ENCODE data around the gene C4orf46.

Gene C4orf46

DNA sequence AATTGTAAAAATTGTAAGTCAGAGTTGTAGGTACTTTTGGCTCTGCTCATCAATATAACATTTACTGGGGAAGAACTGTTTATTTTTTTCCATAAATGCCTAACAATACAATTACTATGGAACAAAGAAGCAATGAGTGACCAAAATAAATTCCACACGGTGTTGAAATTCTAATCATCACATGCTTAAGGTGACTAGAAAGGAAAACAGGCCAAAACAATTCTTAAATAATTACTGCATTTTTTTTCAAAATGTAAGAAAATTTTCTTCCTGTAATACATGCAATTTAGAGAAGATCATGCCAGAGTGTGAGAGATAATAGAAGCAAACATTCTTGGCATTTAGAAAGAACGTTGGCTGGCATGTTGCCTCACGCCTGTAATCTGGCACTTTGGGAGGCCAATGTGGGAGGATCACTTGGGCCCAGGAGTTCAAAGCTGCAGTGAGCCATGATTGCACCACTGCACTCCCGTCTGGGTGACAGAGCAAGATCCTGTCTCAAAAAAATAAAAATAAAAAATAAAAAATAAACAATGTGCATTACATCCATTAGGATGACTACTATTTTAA lies 22.5 kb downstream of the C4orf46 start:
- no peak for DNase-seq

DNA sequence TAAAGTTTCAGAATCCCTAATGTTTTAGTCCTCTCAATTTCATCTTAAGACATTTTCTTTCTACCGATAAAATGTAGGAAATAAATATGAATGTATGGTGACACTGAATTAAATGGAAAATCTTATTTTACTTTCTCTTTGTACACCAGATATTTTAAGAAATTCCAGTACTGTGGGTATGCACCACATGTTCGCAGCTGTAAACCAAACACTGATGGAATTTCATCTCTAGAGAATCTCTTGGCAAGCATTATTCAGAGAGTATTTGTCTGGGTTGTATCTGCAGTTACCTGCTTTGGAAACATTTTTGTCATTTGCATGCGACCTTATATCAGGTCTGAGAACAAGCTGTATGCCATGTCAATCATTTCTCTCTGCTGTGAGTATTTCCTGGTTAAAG lies 26.9 kb downstream of the C4orf46 start:
- DNase-seq = no peak

DNA sequence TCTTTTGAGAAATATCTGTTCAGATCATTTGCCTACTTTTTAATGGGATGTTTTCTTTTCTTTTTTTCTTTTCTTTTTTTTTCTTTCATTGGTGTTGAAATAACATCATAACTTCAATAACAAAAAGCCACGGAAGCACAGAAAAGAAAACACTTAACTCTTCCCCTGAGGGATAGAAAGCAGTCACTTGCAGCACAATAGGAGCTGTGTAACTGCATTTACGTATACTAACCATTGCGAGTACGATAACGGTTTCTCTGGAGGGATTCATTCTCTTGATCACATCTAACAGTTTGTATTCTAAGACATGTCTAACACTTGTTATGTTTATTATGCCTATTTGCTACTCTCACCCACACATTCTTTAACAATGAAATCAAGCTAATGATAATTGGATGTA lies 27.3 kb downstream of the C4orf46 start:
- no peak for DNase-seq

DNA sequence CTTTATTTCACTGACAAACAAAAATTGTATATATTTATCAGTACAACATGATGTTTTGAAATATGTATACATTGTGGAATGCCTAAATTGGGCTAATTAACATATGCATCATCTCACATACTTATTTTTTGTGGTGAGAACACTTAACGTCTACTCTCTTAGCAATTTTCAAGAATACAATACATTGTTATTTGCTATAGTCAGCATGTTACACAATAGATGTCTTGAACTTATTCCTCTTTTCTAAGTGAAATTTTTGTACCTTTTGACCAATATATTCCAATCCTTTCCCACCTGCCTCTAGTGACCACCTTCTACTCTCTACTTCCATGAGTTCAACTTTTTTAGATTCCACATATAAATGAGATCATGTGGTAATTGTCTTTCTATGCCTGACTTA lies 35.1 kb downstream of the C4orf46 start:
- DNase-seq = no peak

DNA sequence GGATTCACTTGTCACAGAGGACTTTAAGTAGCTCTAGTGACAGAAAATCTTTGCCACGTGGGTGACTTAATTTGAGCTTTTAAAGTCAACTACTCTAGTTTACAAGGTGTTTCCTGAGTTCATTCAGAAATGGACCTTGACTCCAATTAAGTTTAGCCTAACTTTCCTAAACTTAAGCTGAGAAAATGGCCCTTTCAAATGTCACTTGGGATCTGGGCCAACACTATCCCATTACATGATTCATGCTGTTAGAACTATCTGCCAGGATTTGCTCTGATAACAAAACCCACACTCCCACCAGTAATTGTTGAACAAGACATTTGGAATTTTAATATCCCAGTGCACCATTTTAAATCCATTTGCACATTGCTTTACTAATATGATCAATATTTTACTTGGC lies 40.8 kb downstream of the C4orf46 start:
- no peak for DNase-seq

DNA sequence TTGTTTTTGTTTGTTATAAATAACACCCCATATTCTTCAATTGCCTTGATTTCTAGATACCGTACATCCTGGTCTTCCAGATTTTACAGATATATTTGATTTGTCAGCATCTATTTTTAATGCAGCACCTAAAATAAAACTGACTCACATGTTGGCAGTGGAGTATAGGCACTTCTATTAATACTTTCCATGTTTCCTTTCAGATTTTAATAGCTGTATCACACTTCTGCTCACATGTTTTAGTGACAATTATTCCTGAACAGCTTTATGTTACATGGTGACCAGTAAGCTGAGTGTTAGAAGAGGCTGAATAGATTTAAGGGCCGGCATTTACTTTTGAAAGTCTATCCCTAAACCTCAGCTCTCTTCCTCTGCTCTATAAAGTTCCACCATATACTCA lies 46.1 kb downstream of the C4orf46 start:
- no peak for DNase-seq

DNA sequence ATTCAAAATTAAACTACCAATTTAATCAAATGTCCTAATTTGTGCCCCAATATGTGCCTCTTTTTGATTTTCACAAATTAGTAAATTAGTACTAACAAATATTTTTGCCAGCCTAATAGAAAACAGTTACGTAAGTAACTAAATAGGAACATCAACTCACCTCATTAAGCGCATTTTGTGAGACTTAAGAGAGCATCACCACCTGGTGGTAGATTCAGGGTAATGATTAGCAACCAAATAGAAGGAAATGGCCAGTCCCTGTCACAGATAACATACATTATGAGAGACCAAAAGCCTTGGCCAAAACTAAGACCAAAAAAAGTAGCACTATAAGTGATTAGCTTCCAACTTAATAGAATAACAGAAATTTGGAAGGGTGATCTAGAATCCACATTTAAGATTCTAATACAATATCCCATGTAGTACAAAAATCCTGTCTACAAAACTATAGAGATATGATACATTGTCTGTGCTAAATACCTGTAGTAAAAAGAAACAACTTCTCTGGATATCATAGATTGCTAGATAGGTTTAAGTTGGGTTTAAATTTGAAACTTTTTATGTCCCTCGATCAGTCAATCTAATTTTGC lies 46.7 kb downstream of the C4orf46 start:
- peak; percentile 83 for DNase-seq

DNA sequence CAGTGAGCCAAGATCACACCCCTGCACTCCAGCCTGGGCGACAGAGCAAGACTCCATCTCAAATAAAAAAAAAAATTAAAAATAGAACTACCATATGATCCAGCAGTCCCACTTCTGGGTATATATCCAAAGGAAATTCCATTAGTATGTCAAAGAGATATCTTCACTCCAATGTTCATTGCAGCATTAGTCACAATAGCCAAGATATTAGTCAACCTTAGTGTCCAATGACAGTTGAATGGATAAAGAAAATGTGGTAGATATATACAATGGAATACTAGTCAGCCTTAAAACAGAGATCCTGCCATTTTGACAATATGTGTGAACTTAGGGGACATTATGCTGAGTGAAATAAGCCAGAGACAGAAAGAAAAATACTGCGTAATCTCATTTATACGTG lies 49.4 kb downstream of the C4orf46 start:
- DNase-seq = no peak

DNA sequence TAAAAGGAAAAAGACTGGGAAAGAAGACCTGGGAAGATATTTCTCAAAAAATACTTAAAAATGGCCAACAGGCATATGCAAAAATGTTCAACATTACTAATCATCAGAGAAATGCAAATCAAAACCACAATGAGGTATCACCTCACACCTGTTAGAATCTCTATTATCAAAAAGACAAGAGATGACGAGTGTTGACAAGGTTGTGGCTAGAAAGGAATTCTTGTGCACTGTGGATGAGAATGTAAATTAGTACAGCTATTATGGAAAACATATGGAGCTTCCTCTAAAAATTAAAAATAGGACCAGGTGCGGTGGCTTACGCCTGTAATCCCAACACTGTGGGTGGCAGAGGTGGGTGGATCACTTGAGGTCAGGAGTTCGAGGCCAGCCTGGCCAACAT lies 50.0 kb downstream of the C4orf46 start:
- no peak for DNase-seq

DNA sequence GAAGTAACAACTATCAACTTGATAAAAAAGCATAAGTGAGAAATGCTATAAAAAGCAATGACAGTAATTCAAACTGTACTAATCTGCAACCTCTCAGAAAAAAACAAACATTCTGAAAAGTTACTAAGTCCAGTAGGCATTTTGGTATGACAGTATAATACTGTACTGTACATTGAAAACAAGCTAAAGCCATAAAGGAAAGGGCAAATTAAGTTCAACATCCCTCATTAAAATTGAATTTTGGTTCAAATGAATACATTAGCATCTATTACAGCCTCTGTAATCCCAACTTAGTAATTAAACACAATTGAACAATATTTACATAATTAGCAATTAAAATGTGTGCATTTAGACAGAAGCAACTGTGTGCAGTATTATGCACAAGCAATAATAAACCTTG lies 53.7 kb downstream of the C4orf46 start:
- DNase-seq = no peak
